HEK293T (cell line): Measurements from ENCODE around the gene SLC15A1.

Experiments
- CTCF ChIA-PET: fragments of 350-600 bp; formaldehyde crosslinking; extraction: SDS; loops from one replicate; lab custom pipeline; 2021; ENCODE audit warnings: antibody characterized with exemption, inconsistent platforms; lab: Yijun Ruan, JAX
- POLR2A ChIA-PET: fragments of 350-600 bp; formaldehyde crosslinking; extraction: SDS; loops from one replicate; lab custom pipeline; 2020; ENCODE audit warnings: antibody characterized with exemption, inconsistent platforms; lab: Yijun Ruan, JAX
- DNase-seq: peaks from one replicate; pipeline ENCODE4 v3.0.0; 2012; ENCODE audit warnings: mixed read lengths; ENCODE audit errors: extremely low spot score
- ARNT ChIP-seq: fragments of 450-650 bp; IDR thresholded peaks from 2 replicates; pipeline ENCODE4 v1.6.1; 2017; ENCODE audit warnings: mild to moderate bottlenecking
- BHLHE40 ChIP-seq: fragments of 450-650 bp; IDR thresholded peaks from 2 replicates; pipeline ENCODE4 v1.6.1; 2016; ENCODE audit warnings: mild to moderate bottlenecking, moderate library complexity, borderline replicate concordance
- CTBP1 ChIP-seq: fragments of 450-650 bp; IDR thresholded peaks from 2 replicates; pipeline ENCODE4 v1.6.1; 2016; ENCODE audit warnings: borderline replicate concordance
- ELF4 ChIP-seq: fragments of 450-650 bp; IDR thresholded peaks from 2 replicates; pipeline ENCODE4 v1.6.1; 2017; ENCODE audit warnings: antibody characterized with exemption
- FOXA1 ChIP-seq: fragments of 450-650 bp; IDR thresholded peaks from 2 replicates; pipeline ENCODE4 v1.6.1; 2016; ENCODE audit warnings: mild to moderate bottlenecking
- FOXK2 ChIP-seq: fragments of 450-650 bp; IDR thresholded peaks from 2 replicates; pipeline ENCODE4 v1.6.1; 2016; ENCODE audit warnings: mild to moderate bottlenecking
- FOXM1 ChIP-seq: fragments of 450-650 bp; IDR thresholded peaks from 2 replicates; pipeline ENCODE4 v1.6.1; 2017; ENCODE audit warnings: mild to moderate bottlenecking, borderline replicate concordance
- HDGF ChIP-seq: fragments of 450-650 bp; IDR thresholded peaks from 2 replicates; pipeline ENCODE4 v1.6.1; 2017; ENCODE audit warnings: antibody characterized with exemption, borderline replicate concordance
- L3MBTL2 ChIP-seq: fragments of 450-650 bp; conservative IDR thresholded peaks from 2 replicates; pipeline ENCODE4 v1.6.1; 2016; ENCODE audit warnings: mild to moderate bottlenecking
- LEF1 ChIP-seq: fragments of 450-650 bp; IDR thresholded peaks from 2 replicates; pipeline ENCODE4 v1.6.1; 2017; ENCODE audit warnings: mild to moderate bottlenecking, borderline replicate concordance
- NFRKB ChIP-seq: fragments of 450-650 bp; IDR thresholded peaks from 2 replicates; pipeline ENCODE4 v1.6.1; 2016; ENCODE audit warnings: mild to moderate bottlenecking, moderate library complexity
- PKNOX1 ChIP-seq: fragments of 450-650 bp; IDR thresholded peaks from 2 replicates; pipeline ENCODE4 v1.6.1; 2016
- SP1 ChIP-seq: fragments of 450-650 bp; IDR thresholded peaks from 2 replicates; pipeline ENCODE4 v1.6.1; 2017
- SUZ12 ChIP-seq: fragments of 450-650 bp; IDR thresholded peaks from 2 replicates; pipeline ENCODE4 v1.6.1; 2016; ENCODE audit warnings: mild to moderate bottlenecking
- TARDBP ChIP-seq: fragments of 450-650 bp; IDR thresholded peaks from 2 replicates; pipeline ENCODE4 v1.6.1; 2016
- ZNF384 ChIP-seq: fragments of 450-650 bp; IDR thresholded peaks from 2 replicates; pipeline ENCODE4 v1.6.1; 2016

Gene SLC15A1

DNA sequence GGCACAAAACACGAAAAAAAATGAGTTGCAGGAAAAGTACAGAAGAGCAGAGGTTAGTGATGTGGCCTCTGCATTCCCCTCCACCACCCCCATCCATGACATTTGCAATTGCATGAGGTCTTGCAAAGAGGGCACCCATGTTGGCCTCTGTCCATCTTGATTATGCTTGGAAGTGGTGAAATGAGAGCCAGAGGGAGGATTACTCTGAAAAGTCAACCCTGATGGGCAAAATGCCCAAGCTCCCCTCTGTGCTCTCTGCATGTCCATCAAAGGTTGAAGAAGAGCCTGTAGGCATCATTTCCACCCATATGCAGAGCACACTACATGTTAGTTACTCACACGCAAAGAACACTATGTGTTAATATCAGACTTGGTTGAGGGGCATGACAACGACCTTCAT lies 71.4 kb downstream of the SLC15A1 start:
- ChIA-PET CTCF (interaction anchor here (1.1 kb wide), 1 partner anchor 161 kb away, joined by 3 read pairs; no protein-coding TSS in a partner anchor), POLR2A (no interaction called here)
- no peak for DNase-seq
- TF ChIP-seq ELF4, result no peak
- no peak for TF ChIP-seq ZNF384
- TF ChIP-seq TARDBP, result no peak
- TF ChIP-seq LEF1, result no peak
- no peak for TF ChIP-seq CTBP1
- no peak for TF ChIP-seq FOXM1
- no peak for TF ChIP-seq SP1
- no peak for TF ChIP-seq NFRKB
- TF ChIP-seq FOXA1, result no peak

- POLR2A ChIA-PET, result no interaction called here
- no peak for DNase-seq
- no peak for TF ChIP-seq L3MBTL2
- TF ChIP-seq FOXA1, result no peak
- TF ChIP-seq TARDBP, result no peak
- TF ChIP-seq SP1, result no peak
- TF ChIP-seq BHLHE40, result no peak
- TF ChIP-seq ARNT, result no peak
- no peak for TF ChIP-seq ZNF384
- no peak for TF ChIP-seq LEF1
- TF ChIP-seq PKNOX1, result no peak
- CTCF ChIA-PET, result no interaction called here
Observed at GRCh38 chr13:98678741-98679140, 73.7 kb downstream of the SLC15A1 start.

GRCh38 chr13:98677398-98677797 lies 75.1 kb downstream of the SLC15A1 start:
- ChIA-PET POLR2A (no interaction called here), CTCF (no interaction called here)
- TF ChIP-seq CTBP1, result no peak
- TF ChIP-seq FOXK2, result no peak
- no peak for TF ChIP-seq NFRKB
- no peak for TF ChIP-seq ARNT
- no peak for TF ChIP-seq LEF1
- TF ChIP-seq ELF4, result no peak
- TF ChIP-seq TARDBP, result no peak
- no peak for DNase-seq

DNA sequence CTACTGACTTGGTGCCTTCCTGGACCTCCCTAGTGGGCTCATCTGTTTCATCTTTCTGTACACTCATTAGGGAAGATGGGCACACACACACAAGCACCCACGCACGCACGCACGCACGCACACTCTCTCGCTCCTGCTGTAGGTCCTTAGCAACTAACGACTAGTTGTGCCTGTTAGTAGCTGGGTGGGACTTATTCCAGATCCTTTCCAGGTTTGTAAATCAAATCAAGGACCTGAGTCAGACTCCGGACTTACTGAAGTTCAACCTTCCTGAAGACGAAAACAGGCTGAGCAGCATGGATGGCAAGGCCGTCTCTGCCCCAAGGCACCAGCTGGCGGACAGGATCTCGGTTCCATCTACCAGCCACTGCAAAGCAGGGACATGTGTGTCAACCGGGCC lies 76.2 kb downstream of the SLC15A1 start:
- DNase-seq, result no peak
- POLR2A ChIA-PET, result no interaction called here
- CTCF ChIA-PET, result no interaction called here
- TF ChIP-seq ELF4 (no peak), FOXK2 (no peak), SP1 (no peak), BHLHE40 (no peak), CTBP1 (no peak), PKNOX1 (no peak), L3MBTL2 (no peak), ARNT (no peak), TARDBP (no peak)

- no peak for TF ChIP-seq SUZ12
- no peak for TF ChIP-seq FOXK2
- DNase-seq, result no peak
- POLR2A ChIA-PET, result no interaction called here
- CTCF ChIA-PET, result no interaction called here
Observed at GRCh38 chr13:98675837-98676236, 76.6 kb downstream of the SLC15A1 start.

GRCh38 chr13:98675066-98675465 lies 77.4 kb downstream of the SLC15A1 start:
- POLR2A ChIA-PET, result no interaction called here
- CTCF ChIA-PET, result interaction anchor here (2.3 kb wide), 1 partner anchor 168 kb away, joined by 6 read pairs; no protein-coding TSS in a partner anchor
- DNase-seq, result no peak

More at GRCh38 chr13:98675066-98675465, 77.4 kb downstream of the SLC15A1 start:
- TF ChIP-seq TARDBP (no peak), HDGF (no peak), SUZ12 (no peak), CTBP1 (no peak), FOXK2 (no peak), BHLHE40 (no peak), ARNT (no peak), NFRKB (no peak), LEF1 (no peak), PKNOX1 (no peak), FOXA1 (no peak), L3MBTL2 (no peak), FOXM1 (no peak), ZNF384 (no peak), ELF4 (no peak), SP1 (no peak)
